ENCODE measurements around the gene HOXA4. TPM values are rescaled to one million over a fixed set of nuclear protein-coding genes. Genes with fewer than 3 reads are reported as not detected.
A peak's percentile ranks its signal among the peaks of the same experiment; 100 is the strongest.

The HOXA4 gene
- total and polyA plus RNA-seq, 12 donors = 3.3 to 12.6 (median 6.8) TPM

DNA sequence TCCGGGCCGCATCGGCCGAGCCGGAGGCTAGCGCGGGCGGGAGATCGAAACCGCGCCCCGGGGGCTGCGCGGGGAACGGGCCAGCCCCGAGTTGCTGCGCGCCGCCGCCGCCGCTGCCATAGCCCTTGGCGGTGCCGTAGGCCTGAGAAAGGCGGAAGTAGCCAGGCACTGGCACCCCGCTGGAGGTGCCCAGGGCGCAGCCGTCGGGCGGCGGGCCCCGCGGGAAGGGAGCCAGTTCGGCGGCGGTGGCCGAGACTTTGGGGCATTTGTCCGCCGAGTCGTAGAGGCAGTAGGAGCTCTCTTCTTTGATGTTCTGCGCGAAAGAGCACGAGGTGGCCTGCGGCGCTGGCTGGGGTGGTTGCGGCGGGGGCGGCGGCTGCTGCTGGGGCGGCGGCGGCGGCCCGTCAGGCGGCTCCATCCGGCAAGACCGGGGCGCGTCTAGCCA, 43.0 kb upstream of the HOXA4 start:
- Histone ChIP-seq H3K4me1 (replicated peaks in 1 of 2) (peaks cover 16 to 17% of the 10 kb centered on the region in 2 donors), H3K4me3 (peak overlapping the region in 2 of 4 donors; percentile 39 to 66), H3K36me3 (replicated peaks in 1 of 2) (no peaks in the 10 kb centered on the region), H3K27me3 (peaks cover 52% of the 10 kb centered on the region), H3K27ac (peak overlapping the region in 4 of 5 donors; percentile 65 to 89 (median 82)), H3K9me3 (replicated peaks in 1 of 3) (no peaks in the 10 kb centered on the region)
- WGBS, 4 donors = 1 to 8% (median 2%) methylated on average over 5 to 59 of the region's 59 CpGs
- intact Hi-C loops (cut with DNase I) = no loop called here
- DNase-seq = peak; percentile 30 to 53 (median 46)
- TF ChIP-seq POLR2A (IDR thresholded peaks at IDR 0.05) = no peak
- TF ChIP-seq, protein P1, sequence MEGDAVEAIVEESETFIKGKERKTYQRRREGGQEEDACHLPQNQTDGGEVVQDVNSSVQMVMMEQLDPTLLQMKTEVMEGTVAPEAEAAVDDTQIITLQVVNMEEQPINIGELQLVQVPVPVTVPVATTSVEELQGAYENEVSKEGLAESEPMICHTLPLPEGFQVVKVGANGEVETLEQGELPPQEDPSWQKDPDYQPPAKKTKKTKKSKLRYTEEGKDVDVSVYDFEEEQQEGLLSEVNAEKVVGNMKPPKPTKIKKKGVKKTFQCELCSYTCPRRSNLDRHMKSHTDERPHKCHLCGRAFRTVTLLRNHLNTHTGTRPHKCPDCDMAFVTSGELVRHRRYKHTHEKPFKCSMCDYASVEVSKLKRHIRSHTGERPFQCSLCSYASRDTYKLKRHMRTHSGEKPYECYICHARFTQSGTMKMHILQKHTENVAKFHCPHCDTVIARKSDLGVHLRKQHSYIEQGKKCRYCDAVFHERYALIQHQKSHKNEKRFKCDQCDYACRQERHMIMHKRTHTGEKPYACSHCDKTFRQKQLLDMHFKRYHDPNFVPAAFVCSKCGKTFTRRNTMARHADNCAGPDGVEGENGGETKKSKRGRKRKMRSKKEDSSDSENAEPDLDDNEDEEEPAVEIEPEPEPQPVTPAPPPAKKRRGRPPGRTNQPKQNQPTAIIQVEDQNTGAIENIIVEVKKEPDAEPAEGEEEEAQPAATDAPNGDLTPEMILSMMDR (IDR thresholded peaks at IDR 0.05) = no peak

DNA sequence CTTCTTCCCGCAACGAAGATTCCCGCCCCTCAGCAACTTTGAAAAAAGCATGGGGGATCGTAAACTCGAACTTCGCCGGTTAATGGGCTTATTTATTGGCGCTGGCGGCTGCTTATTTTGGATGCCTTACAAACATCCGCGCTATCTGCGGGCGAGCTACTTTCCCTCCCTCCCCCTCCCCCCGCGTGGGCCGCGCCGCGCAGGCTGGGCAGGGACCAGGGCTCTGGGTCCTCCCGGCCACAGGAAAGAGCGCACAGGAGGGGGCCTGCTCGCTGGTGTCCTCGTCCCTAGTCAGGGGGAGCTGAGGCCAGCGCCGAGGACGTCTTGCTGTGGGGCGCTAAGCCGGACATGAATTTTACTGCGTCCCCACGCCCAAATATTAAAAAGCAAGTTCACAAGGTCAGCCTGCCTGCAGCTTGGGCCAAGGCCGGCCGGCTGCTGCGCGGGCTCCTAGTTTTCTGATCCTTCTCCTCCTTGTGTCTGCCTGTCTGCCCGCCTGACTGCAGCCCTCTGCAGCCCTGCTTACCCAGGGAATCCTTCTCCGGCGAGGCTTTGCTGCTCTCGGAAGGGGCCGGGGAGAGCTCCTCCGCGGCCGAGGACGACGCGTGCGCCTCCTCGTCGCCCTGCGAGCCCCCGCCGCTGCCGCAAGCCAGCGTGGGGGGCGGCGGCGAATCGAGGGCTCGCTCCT, 42.4 kb upstream of the HOXA4 start:
- Histone ChIP-seq H3K4me3 (peak overlapping the region in 2 of 4 donors; percentile 39 to 66), H3K36me3 (replicated peaks in 1 of 2) (no peaks in the 10 kb centered on the region), H3K9me3 (replicated peaks in 1 of 3) (no peaks in the 10 kb centered on the region), H3K27me3 (peaks cover 52% of the 10 kb centered on the region), H3K27ac (peak overlapping the region in 4 of 5 donors; percentile 65 to 89 (median 82)), H3K4me1 (replicated peaks in 1 of 2) (peaks cover 16 to 17% of the 10 kb centered on the region in 2 donors)
- TF ChIP-seq POLR2A (IDR thresholded peaks at IDR 0.05) = peak in 1 of 2 donors; percentile 31
- TF ChIP-seq, protein P1 (IDR thresholded peaks at IDR 0.05) = no peak
- peak; percentile 57 to 80 (median 75) for DNase-seq
- 2 to 20% (median 3%) methylated on average over 13 to 58 of the region's 58 CpGs for WGBS, 4 donors
- intact Hi-C loops (cut with DNase I) = no loop called here

DNA sequence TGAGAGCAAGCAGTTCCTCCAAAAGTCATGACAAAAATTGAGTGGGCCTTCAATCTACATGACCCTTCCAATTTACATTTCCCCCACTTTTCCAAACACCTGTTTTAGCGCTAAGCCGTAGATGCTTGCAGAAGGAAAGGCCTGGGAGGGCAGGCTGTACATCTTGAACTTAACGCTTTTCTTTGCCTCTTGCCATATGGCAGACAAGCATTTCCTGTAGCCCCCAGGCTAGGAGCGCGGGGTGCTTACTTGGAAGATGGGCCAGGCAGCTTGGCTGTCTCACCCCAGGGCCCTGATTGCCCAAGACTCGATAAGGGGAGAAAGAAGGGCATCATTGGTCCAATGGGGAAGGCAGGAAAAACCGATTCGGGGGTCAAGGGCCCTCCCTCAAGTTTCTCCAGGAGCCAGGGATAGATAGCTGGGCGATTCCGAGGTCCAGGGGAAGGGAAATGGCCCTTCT, 41.8 kb upstream of the HOXA4 start:
- no peaks in the 10 kb centered on the region for H3K36me3 ChIP-seq (replicated peaks in 1 of 2)
- peak overlapping the region in 1 of 5 donors; percentile 20 for H3K27ac ChIP-seq
- DNase-seq = peak in 4 of 7 donors; percentile 12 to 47 (median 14)
- peaks cover 53% of the 10 kb centered on the region for H3K27me3 ChIP-seq
- WGBS, 4 donors = 33 to 45% (median 45%) methylated on average over 8 to 10 of the region's 10 CpGs
- TF ChIP-seq, protein P1 (IDR thresholded peaks at IDR 0.05) = no peak
- no peak for TF ChIP-seq POLR2A (IDR thresholded peaks at IDR 0.05)
- H3K4me3 ChIP-seq = peak overlapping the region in 1 of 4 donors; percentile 66
- H3K9me3 ChIP-seq (replicated peaks in 1 of 3) = no peaks in the 10 kb centered on the region
- intact Hi-C loops (cut with DNase I) = no loop called here
- peaks cover 16 to 17% of the 10 kb centered on the region in 2 donors for H3K4me1 ChIP-seq (replicated peaks in 1 of 2)

DNA sequence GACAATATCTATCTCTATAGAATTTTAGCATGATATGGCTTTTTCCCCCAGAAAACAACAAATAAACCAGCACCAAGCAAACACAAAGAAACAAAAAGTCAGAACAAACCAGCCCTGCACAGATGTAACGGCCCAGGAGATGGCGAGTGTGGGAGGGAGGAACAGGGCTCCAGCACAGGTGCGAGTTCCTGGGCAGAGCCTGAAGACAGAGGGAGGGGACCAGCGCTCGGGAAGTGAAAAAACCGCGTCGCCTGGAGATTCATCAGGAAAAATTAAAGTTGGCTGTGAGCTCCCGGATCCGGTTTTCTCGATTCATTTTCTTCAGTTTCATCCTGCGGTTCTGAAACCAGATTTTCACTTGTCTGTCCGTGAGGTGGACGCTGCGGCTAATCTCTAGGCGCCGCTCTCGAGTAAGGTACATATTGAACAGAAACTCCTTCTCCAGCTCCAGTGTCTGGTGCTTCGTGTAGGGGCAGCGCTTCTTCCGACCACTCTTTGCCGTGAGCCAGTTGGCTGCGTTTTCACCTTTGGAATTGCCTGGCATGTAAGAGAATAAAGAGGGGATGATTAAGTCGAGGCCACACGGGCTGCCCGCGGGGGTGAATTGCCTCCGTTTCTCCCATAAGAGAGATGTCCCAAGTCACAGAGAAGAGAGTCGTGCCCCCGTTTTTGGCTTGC, 41.2 kb upstream of the HOXA4 start:
- no peak overlapping the region for H3K27ac ChIP-seq
- intact Hi-C loops (cut with DNase I) = no loop called here
- H3K9me3 ChIP-seq (replicated peaks in 1 of 3) = no peaks in the 10 kb centered on the region
- H3K36me3 ChIP-seq (replicated peaks in 1 of 2) = no peaks in the 10 kb centered on the region
- TF ChIP-seq, protein P1 (IDR thresholded peaks at IDR 0.05) = no peak
- TF ChIP-seq POLR2A (IDR thresholded peaks at IDR 0.05) = no peak
- peak in 3 of 7 donors; percentile 12 to 51 (median 21) for DNase-seq
- peak overlapping the region in 1 of 4 donors; percentile 66 for H3K4me3 ChIP-seq
- peaks cover 58% of the 10 kb centered on the region for H3K27me3 ChIP-seq
- H3K4me1 ChIP-seq (replicated peaks in 1 of 2) = peaks cover 16 to 17% of the 10 kb centered on the region in 2 donors
- 46 to 56% (median 52%) methylated on average over 30 of the region's 30 CpGs for WGBS, 4 donors
